Endothelial cell of umbilical vein (primary cell): ENCODE data around the gene NCKAP5. TPM values are rescaled to one million over a fixed set of nuclear protein-coding genes. Genes with fewer than 3 reads are reported as not detected.

Source experiments
- BruUV-seq: library from RNA; stranded (reverse); fragments of 400-500 nt; replicated peaks from 2 replicates; lab custom pipeline; 2021; lab: Mats Ljungman, UMichigan
- CTCF ChIA-PET: fragments of 300-600, 350-600 bp; sonication (Branson Sonifier 250); formaldehyde crosslinking; loops from one replicate; lab custom pipeline; 2021; ENCODE audit warnings: antibody characterized with exemption, inconsistent platforms; lab: Charles Lee
- POLR2A ChIA-PET: fragments of 300-600, 350-600 bp; sonication (Branson Sonifier 250); formaldehyde crosslinking; loops from one replicate; lab custom pipeline; 2021; ENCODE audit warnings: antibody characterized with exemption, inconsistent platforms; lab: Charles Lee
- DNase-seq: peaks from one replicate; pipeline ENCODE4 v3.0.0-alpha.2; 2011; ENCODE audit warnings: low read depth, low spot score
- FAIRE-seq: peaks from 2 replicates; lab custom pipeline; 2011; peaks lifted over from hg19 to GRCh38; lab: Jason Lieb, UNC
- H2AFZ ChIP-seq: 2 replicates; pipeline ENCODE4 v1.6.0; 2012; ENCODE audit warnings: low read depth, low read length, control low read depth, inconsistent platforms
- H3K27ac ChIP-seq: 2 replicates; pipeline ENCODE4 v1.5.1; 2011; ENCODE audit warnings: low read depth, mild to moderate bottlenecking, control low read depth, low read length, moderate library complexity; ENCODE audit not compliant: insufficient read depth
- H3K27me3 ChIP-seq, 2 experiments: 2 replicates each; pipeline versions ENCODE4 v1.6.0 to v1.6.1; 2011; ENCODE audit warnings: low read length in 2 of 2, mixed read lengths in 1 of 2; ENCODE audit not compliant: control insufficient read depth in 2 of 2, insufficient read depth in 2 of 2
- H3K36me3 ChIP-seq, 2 experiments: 2 replicates in 1 of 2; 3 replicates in 1 of 2; pipeline ENCODE4 v1.5.1; 2011; ENCODE audit warnings: low read length in 2 of 2, mild to moderate bottlenecking in 1 of 2, moderate library complexity in 1 of 2; ENCODE audit not compliant: control insufficient read depth in 2 of 2, insufficient read depth in 2 of 2; ENCODE audit errors: extremely low read depth in 1 of 2
- H3K4me1 ChIP-seq: 3 replicates; pipeline ENCODE4 v1.5.1; 2011; ENCODE audit warnings: mild to moderate bottlenecking, low read length; ENCODE audit not compliant: control insufficient read depth, insufficient read depth; ENCODE audit errors: extremely low read depth
- H3K4me2 ChIP-seq: 2 replicates; pipeline ENCODE4 v1.6.1; 2011; ENCODE audit warnings: low read length, control low read depth, mixed read lengths; ENCODE audit not compliant: insufficient read depth
- H3K4me3 ChIP-seq, 3 experiments: fragments of 200-600 bp in 1 of 3; sonication (generic), shearing (Covaris generic) in 1 of 3; replicated peaks in 1 of 3; 2 replicates each; pipeline ENCODE4 v1.5.1; 2011 to 2016; ENCODE audit warnings: control low read depth in 3 of 3, low read length in 3 of 3, mild to moderate bottlenecking in 2 of 3, inconsistent platforms in 1 of 3, low read depth in 1 of 3, moderate library complexity in 1 of 3; ENCODE audit not compliant: insufficient read depth in 1 of 3
- H3K79me2 ChIP-seq: 2 replicates; pipeline ENCODE4 v1.6.0; 2012; ENCODE audit warnings: low read length, inconsistent platforms; ENCODE audit not compliant: control insufficient read depth, insufficient read depth
- H3K9ac ChIP-seq: replicated peaks from 2 replicates; pipeline ENCODE3; 2011; ENCODE audit warnings: low read length, control low read depth; ENCODE audit not compliant: insufficient read depth; ENCODE audit errors: extremely low read depth
- H3K9me1 ChIP-seq: replicated peaks from 3 replicates; pipeline ENCODE4 v1.6.0; 2011; ENCODE audit warnings: mild to moderate bottlenecking, low read length; ENCODE audit not compliant: control insufficient read depth, insufficient read depth; ENCODE audit errors: extremely low read depth
- H3K9me3 ChIP-seq: replicated peaks from 2 replicates; pipeline ENCODE4 v1.5.1; 2012; ENCODE audit warnings: low read length, inconsistent platforms; ENCODE audit not compliant: control insufficient read depth, insufficient read depth
- H4K20me1 ChIP-seq: replicated peaks from 2 replicates; pipeline ENCODE3; 2011; ENCODE audit warnings: mild to moderate bottlenecking, low read length; ENCODE audit not compliant: control insufficient read depth, insufficient read depth; ENCODE audit errors: extremely low read depth
- FOS ChIP-seq: IDR thresholded peaks from 2 replicates; pipeline ENCODE4 v1.6.1; 2011; ENCODE audit warnings: mild to moderate bottlenecking, low read length, moderate library complexity, borderline replicate concordance; ENCODE audit not compliant: insufficient read depth
- GATA2 ChIP-seq: IDR thresholded peaks from 2 replicates; pipeline ENCODE4 v1.7.0; 2011; ENCODE audit warnings: low read depth, mild to moderate bottlenecking, moderate library complexity, mixed read lengths, low read length; ENCODE audit not compliant: insufficient read length, insufficient read depth
- JUN ChIP-seq: IDR thresholded peaks from 2 replicates; pipeline ENCODE4 v1.6.1; 2011; ENCODE audit warnings: borderline replicate concordance, low read depth; ENCODE audit not compliant: insufficient read length, insufficient read depth
- POLR2A ChIP-seq: IDR thresholded peaks from 2 replicates; pipeline ENCODE4 v1.6.1; 2012; ENCODE audit warnings: low read depth, mild to moderate bottlenecking, control low read depth, low read length
- POLR2AphosphoS5 ChIP-seq: IDR thresholded peaks from 2 replicates; pipeline ENCODE4 v1.6.1; 2012; ENCODE audit warnings: low read depth, mild to moderate bottlenecking, control low read depth, low read length, moderate library complexity; ENCODE audit not compliant: insufficient read depth
- dilution Hi-C: fragments of 300-500 bp; cut with MboI; formaldehyde crosslinking; loops from one replicate; pipeline ENCODE4 v1.15.0; 2019; ENCODE audit warnings: low sequenced_read_pairs; ENCODE audit not compliant: extremely low pct_ligation_motif_present
- intact Hi-C: fragments of 100-400 bp; cut with micrococcal nuclease; formaldehyde crosslinking; loops from one replicate; pipeline ENCODE4 v1.10.0; 2022
- polyA plus RNA-seq, 4 experiments: library from polyadenylated mRNA; depleted of rRNA in 3 of 4; stranded (reverse) in 3 of 4; unstranded in 1 of 4; fragments of >200 nt; gene quantifications; 2 replicates each; pipeline versions ENCODE4 v1.2.1 to v1.2.3, GENCODE V29; 2011 to 2012; ENCODE audit warnings: missing spikeins in 1 of 4
- total RNA-seq: library from RNA; stranded (reverse); gene quantifications from 2 replicates; pipeline ENCODE4 v1.2.3, GENCODE V29; 2021
- TF ChIP-seq, protein P1 (sequence below), 2 donors: IDR thresholded peaks; 1 replicate in 1 of 2; 2 replicates in 1 of 2; pipeline ENCODE4 v1.5.1; 2011; ENCODE audit warnings: low read length in 2 of 2, mild to moderate bottlenecking in 2 of 2, moderate library complexity in 2 of 2, control low read depth in 1 of 2, inconsistent platforms in 1 of 2, low read depth in 1 of 2; ENCODE audit not compliant: insufficient read depth in 1 of 2; ENCODE audit errors: extremely low read depth in 1 of 2

Gene NCKAP5
- total and polyA plus RNA-seq, 2 donors (not counting 3 experiments of a cell fraction or from before 2014, with no cell fraction given): 0.47 to 3.3 TPM

DNA sequence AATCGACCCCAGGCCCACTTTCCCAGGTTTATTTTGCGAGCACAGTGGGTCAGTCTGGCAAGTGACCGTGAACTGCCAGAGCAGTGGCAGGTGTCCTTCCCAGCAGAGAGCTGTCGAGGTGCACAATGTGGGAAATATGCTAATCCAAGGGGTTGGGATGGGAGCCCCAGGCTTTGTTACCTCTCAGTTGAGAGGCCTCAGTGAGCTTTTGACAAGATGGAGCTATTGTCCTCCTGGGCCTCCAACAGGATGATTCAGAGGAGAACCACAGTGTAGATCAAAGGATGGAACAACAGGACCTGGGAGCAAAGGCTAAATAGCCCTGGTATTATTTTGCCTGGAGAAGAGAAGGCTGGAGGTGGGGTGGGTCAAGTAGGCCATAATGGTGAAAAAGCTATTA is 150.8 kb downstream of the NCKAP5 start:
- Histone ChIP-seq H2AFZ (no peak overlapping the region), H3K9me1 (no peaks in the 10 kb centered on the region), H3K36me3 (no peaks in the 10 kb centered on the region), H3K27me3 (peaks cover 0 to 2% of the 10 kb centered on the region in 2 experiments), H3K9ac (no peak overlapping the region), H3K27ac (no peak overlapping the region), H4K20me1 (no peaks in the 10 kb centered on the region), H3K4me2 (no peak overlapping the region), H3K4me1 (no peaks in the 10 kb centered on the region), H3K9me3 (no peaks in the 10 kb centered on the region), H3K79me2 (no peaks in the 10 kb centered on the region), H3K4me3 (no peak overlapping the region)
- no TSS peak for BruUV-seq
- ChIA-PET CTCF (no interaction called here), POLR2A (no interaction called here)
- DNase-seq: no peak
- intact Hi-C loops (no loop called here), dilution Hi-C loops (no loop called here)
- TF ChIP-seq POLR2AphosphoS5: no peak
- no peak for FAIRE-seq

DNA sequence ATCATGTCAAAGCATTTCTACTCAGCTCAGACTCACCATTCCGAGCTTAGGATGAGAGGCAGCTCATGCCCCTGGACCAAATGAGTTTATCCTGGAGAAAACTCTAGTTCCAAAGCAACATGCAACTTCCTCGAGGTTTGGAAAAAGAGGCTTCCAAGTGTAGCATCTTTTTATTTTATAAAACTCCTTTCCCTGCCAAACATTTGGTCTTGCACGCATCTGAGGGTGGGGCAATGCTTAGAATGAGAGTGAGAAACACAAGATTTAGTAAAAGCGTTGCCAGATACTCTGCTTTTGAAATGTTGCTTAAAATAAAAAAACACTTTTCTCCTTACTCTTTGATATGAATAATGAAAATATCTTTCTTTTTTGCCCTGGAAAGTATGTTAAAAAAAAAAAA is 151.5 kb downstream of the NCKAP5 start:
- Histone ChIP-seq H3K4me2 (no peak overlapping the region), H3K9me3 (no peaks in the 10 kb centered on the region), H3K4me3 (no peak overlapping the region), H3K36me3 (no peaks in the 10 kb centered on the region), H3K9me1 (no peaks in the 10 kb centered on the region), H3K27ac (no peak overlapping the region), H3K4me1 (no peaks in the 10 kb centered on the region), H3K9ac (no peak overlapping the region), H2AFZ (no peak overlapping the region), H3K79me2 (no peaks in the 10 kb centered on the region), H3K27me3 (no peaks in the 10 kb centered on the region), H4K20me1 (no peaks in the 10 kb centered on the region)
- DNase-seq (no peak), FAIRE-seq (no peak)
- POLR2A ChIA-PET: no interaction called here
- TF ChIP-seq JUN: no peak
- TF ChIP-seq POLR2A: no peak
- TF ChIP-seq POLR2AphosphoS5: no peak
- TF ChIP-seq, protein P1, sequence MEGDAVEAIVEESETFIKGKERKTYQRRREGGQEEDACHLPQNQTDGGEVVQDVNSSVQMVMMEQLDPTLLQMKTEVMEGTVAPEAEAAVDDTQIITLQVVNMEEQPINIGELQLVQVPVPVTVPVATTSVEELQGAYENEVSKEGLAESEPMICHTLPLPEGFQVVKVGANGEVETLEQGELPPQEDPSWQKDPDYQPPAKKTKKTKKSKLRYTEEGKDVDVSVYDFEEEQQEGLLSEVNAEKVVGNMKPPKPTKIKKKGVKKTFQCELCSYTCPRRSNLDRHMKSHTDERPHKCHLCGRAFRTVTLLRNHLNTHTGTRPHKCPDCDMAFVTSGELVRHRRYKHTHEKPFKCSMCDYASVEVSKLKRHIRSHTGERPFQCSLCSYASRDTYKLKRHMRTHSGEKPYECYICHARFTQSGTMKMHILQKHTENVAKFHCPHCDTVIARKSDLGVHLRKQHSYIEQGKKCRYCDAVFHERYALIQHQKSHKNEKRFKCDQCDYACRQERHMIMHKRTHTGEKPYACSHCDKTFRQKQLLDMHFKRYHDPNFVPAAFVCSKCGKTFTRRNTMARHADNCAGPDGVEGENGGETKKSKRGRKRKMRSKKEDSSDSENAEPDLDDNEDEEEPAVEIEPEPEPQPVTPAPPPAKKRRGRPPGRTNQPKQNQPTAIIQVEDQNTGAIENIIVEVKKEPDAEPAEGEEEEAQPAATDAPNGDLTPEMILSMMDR (IDR thresholded peaks at IDR 0.05; ENCODE audit: extremely low read depth in 1 of 2, insufficient read depth in 1 of 2, low read depth in 1 of 2, low read length in 2 of 2): no peak
- no peak for TF ChIP-seq GATA2
- no peak for TF ChIP-seq FOS
- BruUV-seq: no TSS peak
- CTCF ChIA-PET: no interaction called here
- dilution Hi-C loops: no loop called here
- intact Hi-C loops: no loop called here
